Endothelial cell of umbilical vein (primary cell): ENCODE data around the gene GABBR2. TPM values are rescaled to one million over a fixed set of nuclear protein-coding genes. Genes with fewer than 3 reads are reported as not detected.

Experiments used
- BruUV-seq: library from RNA; stranded (reverse); fragments of 400-500 nt; replicated peaks from 2 replicates; lab custom pipeline; 2021; lab: Mats Ljungman, UMichigan
- CTCF ChIA-PET: fragments of 300-600, 350-600 bp; sonication (Branson Sonifier 250); formaldehyde crosslinking; loops from one replicate; lab custom pipeline; 2021; ENCODE audit warnings: antibody characterized with exemption, inconsistent platforms; lab: Charles Lee
- POLR2A ChIA-PET: fragments of 300-600, 350-600 bp; sonication (Branson Sonifier 250); formaldehyde crosslinking; loops from one replicate; lab custom pipeline; 2021; ENCODE audit warnings: antibody characterized with exemption, inconsistent platforms; lab: Charles Lee
- DNase-seq: peaks from one replicate; pipeline ENCODE4 v3.0.0-alpha.2; 2011; ENCODE audit warnings: low read depth, low spot score
- FAIRE-seq: peaks from 2 replicates; lab custom pipeline; 2011; peaks lifted over from hg19 to GRCh38; lab: Jason Lieb, UNC
- H2AFZ ChIP-seq: 2 replicates; pipeline ENCODE4 v1.6.0; 2012; ENCODE audit warnings: low read depth, low read length, control low read depth, inconsistent platforms
- H3K27ac ChIP-seq: 2 replicates; pipeline ENCODE4 v1.5.1; 2011; ENCODE audit warnings: low read depth, mild to moderate bottlenecking, control low read depth, low read length, moderate library complexity; ENCODE audit not compliant: insufficient read depth
- H3K27me3 ChIP-seq, 2 experiments: 2 replicates each; pipeline versions ENCODE4 v1.6.0 to v1.6.1; 2011; ENCODE audit warnings: low read length in 2 of 2, mixed read lengths in 1 of 2; ENCODE audit not compliant: control insufficient read depth in 2 of 2, insufficient read depth in 2 of 2
- H3K36me3 ChIP-seq, 2 experiments: 2 replicates in 1 of 2; 3 replicates in 1 of 2; pipeline ENCODE4 v1.5.1; 2011; ENCODE audit warnings: low read length in 2 of 2, mild to moderate bottlenecking in 1 of 2, moderate library complexity in 1 of 2; ENCODE audit not compliant: control insufficient read depth in 2 of 2, insufficient read depth in 2 of 2; ENCODE audit errors: extremely low read depth in 1 of 2
- H3K4me1 ChIP-seq: 3 replicates; pipeline ENCODE4 v1.5.1; 2011; ENCODE audit warnings: mild to moderate bottlenecking, low read length; ENCODE audit not compliant: control insufficient read depth, insufficient read depth; ENCODE audit errors: extremely low read depth
- H3K4me2 ChIP-seq: 2 replicates; pipeline ENCODE4 v1.6.1; 2011; ENCODE audit warnings: low read length, control low read depth, mixed read lengths; ENCODE audit not compliant: insufficient read depth
- H3K4me3 ChIP-seq, 3 experiments: fragments of 200-600 bp in 1 of 3; sonication (generic), shearing (Covaris generic) in 1 of 3; replicated peaks in 1 of 3; 2 replicates each; pipeline ENCODE4 v1.5.1; 2011 to 2016; ENCODE audit warnings: control low read depth in 3 of 3, low read length in 3 of 3, mild to moderate bottlenecking in 2 of 3, inconsistent platforms in 1 of 3, low read depth in 1 of 3, moderate library complexity in 1 of 3; ENCODE audit not compliant: insufficient read depth in 1 of 3
- H3K79me2 ChIP-seq: 2 replicates; pipeline ENCODE4 v1.6.0; 2012; ENCODE audit warnings: low read length, inconsistent platforms; ENCODE audit not compliant: control insufficient read depth, insufficient read depth
- H3K9ac ChIP-seq: replicated peaks from 2 replicates; pipeline ENCODE3; 2011; ENCODE audit warnings: low read length, control low read depth; ENCODE audit not compliant: insufficient read depth; ENCODE audit errors: extremely low read depth
- H3K9me1 ChIP-seq: replicated peaks from 3 replicates; pipeline ENCODE4 v1.6.0; 2011; ENCODE audit warnings: mild to moderate bottlenecking, low read length; ENCODE audit not compliant: control insufficient read depth, insufficient read depth; ENCODE audit errors: extremely low read depth
- H3K9me3 ChIP-seq: replicated peaks from 2 replicates; pipeline ENCODE4 v1.5.1; 2012; ENCODE audit warnings: low read length, inconsistent platforms; ENCODE audit not compliant: control insufficient read depth, insufficient read depth
- H4K20me1 ChIP-seq: replicated peaks from 2 replicates; pipeline ENCODE3; 2011; ENCODE audit warnings: mild to moderate bottlenecking, low read length; ENCODE audit not compliant: control insufficient read depth, insufficient read depth; ENCODE audit errors: extremely low read depth
- EZH2 ChIP-seq: IDR thresholded peaks from 2 replicates; pipeline ENCODE4 v1.6.1; 2012; ENCODE audit warnings: borderline replicate concordance, low read depth, mild to moderate bottlenecking, moderate library complexity, low read length, inconsistent platforms; ENCODE audit not compliant: severe bottlenecking
- FOS ChIP-seq: IDR thresholded peaks from 2 replicates; pipeline ENCODE4 v1.6.1; 2011; ENCODE audit warnings: mild to moderate bottlenecking, low read length, moderate library complexity, borderline replicate concordance; ENCODE audit not compliant: insufficient read depth
- GATA2 ChIP-seq: IDR thresholded peaks from 2 replicates; pipeline ENCODE4 v1.7.0; 2011; ENCODE audit warnings: low read depth, mild to moderate bottlenecking, moderate library complexity, mixed read lengths, low read length; ENCODE audit not compliant: insufficient read length, insufficient read depth
- JUN ChIP-seq: IDR thresholded peaks from 2 replicates; pipeline ENCODE4 v1.6.1; 2011; ENCODE audit warnings: borderline replicate concordance, low read depth; ENCODE audit not compliant: insufficient read length, insufficient read depth
- MYC ChIP-seq: IDR thresholded peaks from one replicate; pipeline ENCODE4 v1.6.1; 2011; ENCODE audit warnings: mild to moderate bottlenecking, low read depth, low read length
- POLR2A ChIP-seq: IDR thresholded peaks from 2 replicates; pipeline ENCODE4 v1.6.1; 2012; ENCODE audit warnings: low read depth, mild to moderate bottlenecking, control low read depth, low read length
- POLR2AphosphoS5 ChIP-seq: IDR thresholded peaks from 2 replicates; pipeline ENCODE4 v1.6.1; 2012; ENCODE audit warnings: low read depth, mild to moderate bottlenecking, control low read depth, low read length, moderate library complexity; ENCODE audit not compliant: insufficient read depth
- dilution Hi-C: fragments of 300-500 bp; cut with MboI; formaldehyde crosslinking; loops from one replicate; pipeline ENCODE4 v1.15.0; 2019; ENCODE audit warnings: low sequenced_read_pairs; ENCODE audit not compliant: extremely low pct_ligation_motif_present
- intact Hi-C: fragments of 100-400 bp; cut with micrococcal nuclease; formaldehyde crosslinking; loops from one replicate; pipeline ENCODE4 v1.10.0; 2022
- polyA plus RNA-seq, 4 experiments: library from polyadenylated mRNA; depleted of rRNA in 3 of 4; stranded (reverse) in 3 of 4; unstranded in 1 of 4; fragments of >200 nt; gene quantifications; 2 replicates each; pipeline versions ENCODE4 v1.2.1 to v1.2.3, GENCODE V29; 2011 to 2012; ENCODE audit warnings: missing spikeins in 1 of 4
- total RNA-seq: library from RNA; stranded (reverse); gene quantifications from 2 replicates; pipeline ENCODE4 v1.2.3, GENCODE V29; 2021
- TF ChIP-seq, protein P1 (sequence below): IDR thresholded peaks from 2 replicates; pipeline ENCODE4 v1.6.1; 2011; ENCODE audit not compliant: insufficient read depth, insufficient read length
- TF ChIP-seq, protein P2 (sequence below), 2 donors: IDR thresholded peaks; 1 replicate in 1 of 2; 2 replicates in 1 of 2; pipeline ENCODE4 v1.5.1; 2011; ENCODE audit warnings: low read length in 2 of 2, mild to moderate bottlenecking in 2 of 2, moderate library complexity in 2 of 2, control low read depth in 1 of 2, inconsistent platforms in 1 of 2, low read depth in 1 of 2; ENCODE audit not compliant: insufficient read depth in 1 of 2; ENCODE audit errors: extremely low read depth in 1 of 2

Gene GABBR2
- total and polyA plus RNA-seq, 2 donors (not counting 3 experiments of a cell fraction or from before 2014, with no cell fraction given), result 1.1 to 9.2 TPM

DNA sequence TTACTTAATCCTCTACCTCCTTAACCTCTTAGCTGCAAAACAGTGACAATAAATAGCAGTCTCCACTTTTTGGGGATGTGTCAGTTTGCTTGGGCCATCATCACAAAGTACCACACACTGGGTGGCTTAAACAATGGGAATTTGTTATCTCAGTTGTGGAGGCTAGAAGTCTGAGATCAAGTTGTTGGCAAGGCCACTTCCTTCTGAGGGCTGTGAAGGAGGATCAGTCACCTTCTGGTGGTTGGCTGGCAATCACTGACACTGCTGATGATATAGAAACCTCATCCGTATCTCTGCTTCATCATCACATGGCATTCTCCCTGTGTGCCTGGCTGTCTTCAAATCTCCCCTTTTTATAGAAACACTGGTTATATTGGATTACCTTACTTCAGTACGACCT, 266.2 kb downstream of the GABBR2 start:
- no peak for FAIRE-seq
- no TSS peak for BruUV-seq
- dilution Hi-C loops, result no loop called here

DNA sequence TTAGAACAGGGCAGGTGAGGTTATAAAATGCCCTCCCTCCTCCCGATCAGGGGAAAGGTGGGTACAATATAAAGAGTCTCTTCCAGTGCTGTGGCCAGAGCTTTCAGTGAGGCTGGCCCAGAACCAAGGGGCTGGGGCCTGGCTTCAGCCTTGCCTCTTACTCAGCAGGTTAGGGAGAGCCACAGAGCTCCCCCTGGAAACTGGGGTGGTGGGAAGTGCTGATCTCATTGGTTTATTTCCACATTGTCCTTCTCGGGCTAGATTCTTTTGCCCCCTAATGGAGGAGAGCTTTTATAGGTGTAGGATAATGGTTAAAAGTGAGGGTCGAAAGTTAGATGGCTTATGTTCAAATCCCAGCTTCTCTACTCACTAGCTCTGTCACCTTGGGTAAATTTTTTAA, 266.6 kb downstream of the GABBR2 start:
- BruUV-seq, result no TSS peak
- H4K20me1 ChIP-seq, result no peaks in the 10 kb centered on the region
- H3K9me1 ChIP-seq, result no peaks in the 10 kb centered on the region
- CTCF ChIA-PET, result interaction anchor here (0.6 to 2.1 kb wide), 3 partner anchors 11 to 334 kb away, joined by 3 to 7 read pairs (median 4); no protein-coding TSS in a partner anchor
- DNase-seq (no peak), FAIRE-seq (no peak)
- dilution Hi-C loops, result no loop called here
- POLR2A ChIA-PET, result no interaction called here
- no peaks in the 10 kb centered on the region for H3K79me2 ChIP-seq
- H3K4me1 ChIP-seq, result no peaks in the 10 kb centered on the region
- intact Hi-C loops, result no loop called here
- H3K27ac ChIP-seq, result no peak overlapping the region
- H3K4me2 ChIP-seq, result no peak overlapping the region
- H3K9me3 ChIP-seq, result no peaks in the 10 kb centered on the region
- no peak overlapping the region for H2AFZ ChIP-seq
- no peak overlapping the region for H3K9ac ChIP-seq
- no peaks in the 10 kb centered on the region for H3K36me3 ChIP-seq
- TF ChIP-seq GATA2 (no peak), FOS (no peak), JUN (no peak), EZH2 (no peak), POLR2AphosphoS5 (no peak), POLR2A (no peak), MYC (no peak)
- TF ChIP-seq, protein P1, sequence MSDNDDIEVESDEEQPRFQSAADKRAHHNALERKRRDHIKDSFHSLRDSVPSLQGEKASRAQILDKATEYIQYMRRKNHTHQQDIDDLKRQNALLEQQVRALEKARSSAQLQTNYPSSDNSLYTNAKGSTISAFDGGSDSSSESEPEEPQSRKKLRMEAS, result no peak
- TF ChIP-seq, protein P2, sequence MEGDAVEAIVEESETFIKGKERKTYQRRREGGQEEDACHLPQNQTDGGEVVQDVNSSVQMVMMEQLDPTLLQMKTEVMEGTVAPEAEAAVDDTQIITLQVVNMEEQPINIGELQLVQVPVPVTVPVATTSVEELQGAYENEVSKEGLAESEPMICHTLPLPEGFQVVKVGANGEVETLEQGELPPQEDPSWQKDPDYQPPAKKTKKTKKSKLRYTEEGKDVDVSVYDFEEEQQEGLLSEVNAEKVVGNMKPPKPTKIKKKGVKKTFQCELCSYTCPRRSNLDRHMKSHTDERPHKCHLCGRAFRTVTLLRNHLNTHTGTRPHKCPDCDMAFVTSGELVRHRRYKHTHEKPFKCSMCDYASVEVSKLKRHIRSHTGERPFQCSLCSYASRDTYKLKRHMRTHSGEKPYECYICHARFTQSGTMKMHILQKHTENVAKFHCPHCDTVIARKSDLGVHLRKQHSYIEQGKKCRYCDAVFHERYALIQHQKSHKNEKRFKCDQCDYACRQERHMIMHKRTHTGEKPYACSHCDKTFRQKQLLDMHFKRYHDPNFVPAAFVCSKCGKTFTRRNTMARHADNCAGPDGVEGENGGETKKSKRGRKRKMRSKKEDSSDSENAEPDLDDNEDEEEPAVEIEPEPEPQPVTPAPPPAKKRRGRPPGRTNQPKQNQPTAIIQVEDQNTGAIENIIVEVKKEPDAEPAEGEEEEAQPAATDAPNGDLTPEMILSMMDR (IDR thresholded peaks at IDR 0.05; ENCODE audit: extremely low read depth in 1 of 2, insufficient read depth in 1 of 2, low read depth in 1 of 2, low read length in 2 of 2), result no peak
- no peak overlapping the region for H3K4me3 ChIP-seq
- no peaks in the 10 kb centered on the region for H3K27me3 ChIP-seq

More for the DNA sequence above, 266.2 kb downstream of the GABBR2 start:
- no peak overlapping the region for H3K4me3 ChIP-seq
- no peak overlapping the region for H3K4me2 ChIP-seq
- no peak overlapping the region for H3K27ac ChIP-seq
- DNase-seq, result no peak
- no peaks in the 10 kb centered on the region for H3K4me1 ChIP-seq
- H3K9me1 ChIP-seq, result no peaks in the 10 kb centered on the region
- TF ChIP-seq, protein P2 (IDR thresholded peaks at IDR 0.05; ENCODE audit: extremely low read depth in 1 of 2, insufficient read depth in 1 of 2, low read depth in 1 of 2, low read length in 2 of 2), result no peak
- TF ChIP-seq POLR2AphosphoS5, result no peak
- intact Hi-C loops, result no loop called here
- H4K20me1 ChIP-seq, result no peaks in the 10 kb centered on the region
- H3K9me3 ChIP-seq, result no peaks in the 10 kb centered on the region
- no peak overlapping the region for H3K9ac ChIP-seq
- H2AFZ ChIP-seq, result peak overlapping the region; percentile 18
- CTCF ChIA-PET, result interaction anchor here (0.6 to 2.1 kb wide), 4 partner anchors 12 to 333 kb away, joined by 3 to 7 read pairs (median 4); no protein-coding TSS in a partner anchor
- no peaks in the 10 kb centered on the region for H3K79me2 ChIP-seq
- no peaks in the 10 kb centered on the region for H3K36me3 ChIP-seq
- no peaks in the 10 kb centered on the region for H3K27me3 ChIP-seq
- POLR2A ChIA-PET, result no interaction called here
